Kidney epithelial cell (primary cell): ENCODE data around the gene NKIRAS2. TPM values are rescaled to one million over a fixed set of nuclear protein-coding genes. Genes with fewer than 3 reads are reported as not detected.
"Not testable (repeated sequence)": the region's sequence is repeated elsewhere in the genome, so short reads cannot be mapped to it uniquely, and the experiment has no call there.

ENCODE experiments used
- DNase-seq: peaks from one replicate; pipeline ENCODE4 v3.0.0-alpha.2; 2010; ENCODE audit warnings: low read depth
- H3K27me3 ChIP-seq: 2 replicates; pipeline ENCODE4 v1.6.0; 2011; ENCODE audit warnings: low read length; ENCODE audit not compliant: control insufficient read depth, insufficient read depth
- H3K36me3 ChIP-seq: 2 replicates; pipeline ENCODE4 v1.5.1; 2011; ENCODE audit warnings: low read length; ENCODE audit not compliant: control insufficient read depth, insufficient read depth
- H3K4me3 ChIP-seq: 2 replicates; pipeline ENCODE4 v1.5.1; 2011; ENCODE audit warnings: low read depth, mild to moderate bottlenecking, control low read depth, low read length
- CTCF ChIP-seq: IDR thresholded peaks from 2 replicates; pipeline ENCODE4 v1.5.1; 2011; ENCODE audit warnings: mild to moderate bottlenecking, moderate library complexity, low read length, control low read depth, inconsistent platforms; ENCODE audit not compliant: insufficient read depth, poor library complexity, severe bottlenecking
- total RNA-seq: library from RNA; depleted of rRNA; stranded (reverse); fragments of >200 nt; gene quantifications from 2 replicates; pipeline ENCODE4 v1.2.3, GENCODE V29; 2015

The NKIRAS2 gene
- total RNA-seq, 1 donor from 2014 or later, result 74.4 TPM

GRCh38 chr17:42010898-42011516, 8.9 kb upstream of the NKIRAS2 start:
- H3K27me3 ChIP-seq, result no peaks in the 10 kb centered on the region
- DNase-seq, result no peak
- TF ChIP-seq CTCF, result no peak
- no peaks in the 10 kb centered on the region for H3K36me3 ChIP-seq
- H3K4me3 ChIP-seq, result no peak overlapping the region

GRCh38 chr17:42012363-42012762, 7.5 kb upstream of the NKIRAS2 start:
- DNase-seq, H3K36me3 ChIP-seq, H3K4me3 ChIP-seq, H3K27me3 ChIP-seq: not testable (repeated sequence)

- H3K4me3 ChIP-seq, H3K36me3 ChIP-seq, H3K27me3 ChIP-seq, DNase-seq: not testable (repeated sequence)
Measured at GRCh38 chr17:42013740-42014139, 6.2 kb upstream of the NKIRAS2 start.

- no peaks in the 10 kb centered on the region for H3K27me3 ChIP-seq
- H3K36me3 ChIP-seq, result no peaks in the 10 kb centered on the region
- peak overlapping the region; percentile 80 for H3K4me3 ChIP-seq
- no peak for TF ChIP-seq CTCF
- DNase-seq, result no peak
Measured at GRCh38 chr17:42016411-42016831, 3.5 kb upstream of the NKIRAS2 start.

- DNase-seq, result peak; percentile 47
- peak within 1 kb of the TSS; percentile 80 for H3K4me3 ChIP-seq
- H3K27me3 ChIP-seq, result no peaks in the 10 kb centered on the region
- H3K36me3 ChIP-seq, result no peaks in the 10 kb centered on the region
- TF ChIP-seq CTCF, result no peak
Measured at GRCh38 chr17:42016941-42017865, 2.7 kb upstream of the NKIRAS2 start, which contains the start of gene DNAJC7. DNAJC7 (minus strand) TSS chr17:42017439; CDS start chr17:42017416, 23 bp downstream.

- DNase-seq, result no peak
- Histone ChIP-seq H3K4me3 (peak overlapping the region; percentile 80), H3K36me3 (no peaks in the 10 kb centered on the region), H3K27me3 (no peaks in the 10 kb centered on the region)
- no peak for TF ChIP-seq CTCF
Measured at GRCh38 chr17:42017866-42018200, 2.1 kb upstream of the NKIRAS2 start.
